ENCODE data around the gene B4GALT5.

Gene B4GALT5

DNA sequence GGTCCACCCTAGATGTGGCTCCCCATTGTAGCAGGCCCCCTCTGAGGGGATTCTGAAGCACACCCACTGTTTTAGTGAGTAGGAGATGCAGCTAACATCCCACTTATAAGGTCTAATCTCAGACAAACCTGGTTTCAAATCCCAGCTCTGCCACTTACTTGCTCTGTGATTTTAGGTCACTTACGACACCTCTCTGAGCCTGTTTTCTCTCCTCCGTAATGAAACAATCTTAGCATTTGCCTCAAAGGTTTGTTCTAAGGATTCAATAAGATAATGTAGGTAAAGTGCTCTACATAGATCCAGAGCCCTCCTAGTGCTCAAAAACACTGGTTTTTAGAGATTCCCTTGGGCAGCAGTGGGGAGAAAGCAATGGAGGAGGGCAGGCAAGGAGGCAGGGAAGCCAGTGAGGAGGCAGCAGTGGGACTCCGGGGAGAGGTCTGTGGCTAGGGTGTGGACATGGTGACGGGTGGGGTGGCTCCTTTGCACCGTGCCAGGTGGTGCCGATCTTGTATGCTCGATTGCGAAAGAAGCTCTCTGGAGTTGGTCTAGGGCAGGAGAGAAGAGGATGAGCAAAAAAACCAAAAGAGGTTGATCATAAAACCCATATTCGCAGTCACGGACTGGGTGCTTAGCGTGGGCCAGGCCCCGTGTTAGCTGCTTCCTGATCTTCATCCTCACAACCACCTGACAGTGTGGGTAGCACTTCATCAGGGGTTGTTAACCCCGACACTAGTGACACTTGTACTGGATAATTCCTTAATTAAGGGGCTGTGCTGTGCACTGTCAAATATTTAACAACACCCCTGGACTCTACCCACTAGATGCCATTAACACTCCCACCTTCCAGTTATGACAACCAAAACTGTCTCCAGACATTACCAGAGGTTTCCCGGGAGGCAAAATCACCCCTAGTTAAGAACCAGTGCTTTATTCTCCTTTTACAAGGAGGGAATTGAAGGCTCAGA lies 129.0 kb downstream of the B4GALT5 start:
- DNase-seq (ENCODE audit: low spot score) = peak; percentile 66

DNA sequence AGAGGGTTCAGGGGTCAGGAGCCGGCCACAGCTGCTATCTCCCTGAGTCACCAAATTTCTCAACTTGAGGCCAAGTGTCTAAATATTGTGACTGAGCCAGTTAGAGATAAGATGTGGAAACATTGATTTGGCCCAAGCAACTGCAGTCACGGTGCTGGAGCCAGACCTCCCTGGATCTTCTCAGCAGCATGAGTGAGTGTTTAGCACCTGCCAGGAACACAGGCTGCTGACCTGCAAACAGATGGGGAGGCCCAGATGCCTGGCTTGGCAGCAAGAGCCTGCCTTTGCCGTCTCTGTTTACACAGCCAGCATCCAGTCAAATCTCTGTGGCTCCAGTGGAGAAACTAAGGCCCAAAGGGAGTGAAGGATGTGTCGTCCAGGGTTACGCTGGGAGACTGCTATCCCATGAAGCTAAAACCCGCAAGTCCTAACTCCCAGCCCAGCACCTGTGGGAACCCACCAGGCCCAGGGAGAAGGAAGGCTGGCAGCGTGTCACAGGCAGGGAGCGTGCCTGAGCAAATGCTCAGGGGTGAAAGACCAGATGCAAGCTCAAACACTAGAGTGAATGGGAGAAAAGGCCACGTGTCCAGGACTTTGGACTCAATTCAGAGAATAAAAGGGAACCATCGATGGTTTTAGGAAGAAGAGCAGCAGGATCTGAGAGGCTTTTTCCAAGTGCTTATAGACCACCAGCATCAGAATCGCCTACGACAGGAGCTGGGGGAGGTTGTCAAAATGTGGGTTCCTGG lies 129.8 kb downstream of the B4GALT5 start:
- DNase-seq (ENCODE audit: low spot score) = peak; percentile 55

DNA sequence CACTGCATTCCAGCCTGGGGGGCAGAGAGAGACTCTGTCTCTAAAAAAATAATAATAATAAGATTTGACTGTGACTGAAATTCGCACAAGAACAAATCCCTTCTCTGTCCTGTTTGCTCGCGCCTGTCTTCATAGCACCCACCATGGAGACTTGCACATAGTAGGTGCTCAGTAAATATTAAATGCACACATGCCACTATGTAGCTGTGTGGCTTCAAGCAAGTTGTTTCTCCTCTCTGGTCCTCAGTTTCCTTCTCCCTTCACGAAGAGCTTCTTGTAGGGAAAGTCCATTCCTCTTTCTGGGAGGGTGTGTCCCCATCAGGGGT lies 130.4 kb downstream of the B4GALT5 start:
- no peak for DNase-seq (ENCODE audit: low spot score)
